ENCODE data around the gene PCYT2. TPM values are rescaled to one million over a fixed set of nuclear protein-coding genes. Genes with fewer than 3 reads are reported as not detected.

PCYT2 gene
- total and polyA plus RNA-seq, 9 of the 15 experiments (the other 6 are each of a cell fraction or from before 2014, with no cell fraction given): 0.92 to 134 (median 82.5) TPM

GRCh38 chr17:81959362-81960129 lies 48.3 kb upstream of the PCYT2 start (continued):
- TF ChIP-seq HMG20A (CRISPR knock-in tag; conservative IDR thresholded peaks at IDR 0.05) (no peak), HBP1 (CRISPR knock-in tag; IDR thresholded peaks at IDR 0.05) (no peak), ZNF561 (CRISPR knock-in tag; conservative IDR thresholded peaks at IDR 0.05) (no peak), CBX3 (IDR thresholded peaks at IDR 0.05; ENCODE audit: borderline replicate concordance in 1 of 2, low read length in 2 of 2) (no peak), CSDE1 (IDR thresholded peaks at IDR 0.05) (no peak), CEBPZ (IDR thresholded peaks at IDR 0.05; ENCODE audit: borderline replicate concordance, low read depth, low read length) (no peak), THAP12 (CRISPR knock-in tag; IDR thresholded peaks at IDR 0.05) (0 out of 2 replicates have a peak, but pooled peaks have one; percentile 38), ARHGAP35 (IDR thresholded peaks at IDR 0.05; ENCODE audit: partially characterized antibody) (no peak), SNIP1 (IDR thresholded peaks at IDR 0.05; ENCODE audit: low read depth) (no peak), KHSRP (IDR thresholded peaks at IDR 0.05) (no peak), ZNF57 (CRISPR knock-in tag; IDR thresholded peaks at IDR 0.05) (no peak), ZNF766 (CRISPR knock-in tag; conservative IDR thresholded peaks at IDR 0.05) (no peak), ZNF217 (CRISPR knock-in tag; IDR thresholded peaks at IDR 0.05) (no peak), PKNOX1 (IDR thresholded peaks at IDR 0.05) (no peak), NKRF (IDR thresholded peaks at IDR 0.05; ENCODE audit: borderline replicate concordance) (no peak)
